Measurements from ENCODE around the gene PCAT6. TPM values are rescaled to one million over a fixed set of nuclear protein-coding genes. Genes with fewer than 3 reads are reported as not detected.

PCAT6 gene
- total and polyA plus RNA-seq, 2 of the 8 experiments (the other 6 are each of a cell fraction or from before 2014, with no cell fraction given), result 4.6 to 14.7 TPM

DNA sequence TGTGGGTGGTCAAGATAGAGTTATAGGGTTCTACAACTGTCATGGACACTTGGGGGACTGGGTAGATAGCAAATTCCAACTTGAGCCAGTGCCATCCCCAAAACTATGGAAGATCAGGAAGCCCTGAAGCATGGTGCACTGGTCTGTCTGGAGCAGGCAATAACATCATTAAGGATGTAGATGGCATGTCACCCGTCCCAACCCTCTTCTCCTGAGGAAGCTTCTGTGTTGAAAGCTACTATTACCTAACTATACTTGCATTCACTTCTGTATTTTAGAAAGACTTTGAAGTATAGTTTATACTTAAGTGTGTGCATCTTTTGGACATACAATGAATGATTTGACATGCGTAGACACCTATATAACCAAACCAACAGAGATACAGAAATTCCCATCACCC lies 45.3 kb downstream of the PCAT6 start:
- 87% methylated on average over 2 of the region's 2 CpGs; no CpG with 5 or more reads in 1 of the 2 experiments for WGBS, 2 experiments (ENCODE audit: extremely low coverage in 1 of 2, insufficient coverage in 1 of 2, insufficient read length in 1 of 2, insufficient replicate concordance in 2 of 2, low coverage in 1 of 2, low lambda C conversion rate in 2 of 2, missing lambda C conversion rate in 1 of 2)
- peaks cover 0 to 4% (median 0%) of the 10 kb centered on the region in 4 experiments; a peak in 2 of 7 replicates for H3K4me1 ChIP-seq (replicated peaks in 1 of 4; ENCODE audit: control insufficient read depth in 3 of 4, insufficient read depth in 4 of 4, low read length in 3 of 4)
- peaks cover 19% of the 10 kb centered on the region for H3K79me1 ChIP-seq (ENCODE audit: low read depth, low read length)
- H3K23ac ChIP-seq (ENCODE audit: insufficient read length), result no peak overlapping the region
- no peak overlapping the region for H2AK5ac ChIP-seq (ENCODE audit: low read depth, low read length)
- no peak for FAIRE-seq
- H3K27ac ChIP-seq (ENCODE audit: low read depth, low read length), result no peak overlapping the region
- ChIA-PET CTCF (ENCODE audit: partially characterized antibody) (interaction anchor here (1.1 to 2.3 kb wide), 3 partner anchors 43 to 184 kb away, joined by 3 to 5 read pairs (median 4); no protein-coding TSS in a partner anchor), POLR2A (ENCODE audit: partially characterized antibody) (interaction anchor here (1.3 to 9.2 kb wide), 2 partner anchors 11 to 44 kb away, joined by 3 to 81 read pairs; partner anchors contain the start of genes KDM5B and PCAT6)
- no peak overlapping the region for H3K56ac ChIP-seq (replicated peaks; ENCODE audit: insufficient read length, low read depth, low read length)
- H2BK15ac ChIP-seq (ENCODE audit: low read length), result no peak overlapping the region
- H3K23me2 ChIP-seq (ENCODE audit: low read depth, low read length), result no peaks in the 10 kb centered on the region
- no peak overlapping the region for H4K91ac ChIP-seq (replicated peaks; ENCODE audit: insufficient read length, low read length)
- no peak overlapping the region for H3K4me2 ChIP-seq (ENCODE audit: insufficient read depth in 1 of 2, low read depth in 2 of 2, low read length in 2 of 2)
- no peaks in the 10 kb centered on the region for H3K9me3 ChIP-seq (ENCODE audit: insufficient read depth in 2 of 2, low read depth in 1 of 2, low read length in 1 of 2)
- H2BK20ac ChIP-seq (ENCODE audit: low read length), result no peak overlapping the region
- no peak overlapping the region for H2BK5ac ChIP-seq (ENCODE audit: low read depth, low read length)
- no peak overlapping the region for H2AFZ ChIP-seq (ENCODE audit: low read length)
- no peak overlapping the region for H3K4ac ChIP-seq (replicated peaks; ENCODE audit: insufficient read length, low read depth, low read length)
- H4K5ac ChIP-seq (ENCODE audit: insufficient read length, low read depth, low read length), result no peak overlapping the region
- H2BK12ac ChIP-seq (ENCODE audit: low read depth, low read length), result no peak overlapping the region
- H3K14ac ChIP-seq (ENCODE audit: insufficient read length), result no peak overlapping the region
- H3K9ac ChIP-seq (replicated peaks in 1 of 4; ENCODE audit: extremely low read depth in 1 of 4, low read depth in 3 of 4, low read length in 3 of 4), result no peak overlapping the region
- no peak for TF ChIP-seq JUN (IDR thresholded peaks at IDR 0.05; ENCODE audit: low read depth, low read length)
- TF ChIP-seq, protein P1, sequence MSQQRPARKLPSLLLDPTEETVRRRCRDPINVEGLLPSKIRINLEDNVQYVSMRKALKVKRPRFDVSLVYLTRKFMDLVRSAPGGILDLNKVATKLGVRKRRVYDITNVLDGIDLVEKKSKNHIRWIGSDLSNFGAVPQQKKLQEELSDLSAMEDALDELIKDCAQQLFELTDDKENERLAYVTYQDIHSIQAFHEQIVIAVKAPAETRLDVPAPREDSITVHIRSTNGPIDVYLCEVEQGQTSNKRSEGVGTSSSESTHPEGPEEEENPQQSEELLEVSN (IDR thresholded peaks at IDR 0.05), result no peak
- H4K8ac ChIP-seq (ENCODE audit: extremely low read depth, insufficient read depth, low read length), result no peak overlapping the region
- peaks cover 3 to 25% of the 10 kb centered on the region in 2 experiments; a peak in 3 of 4 replicates for H3K79me2 ChIP-seq (ENCODE audit: control insufficient read depth in 1 of 2, insufficient read depth in 2 of 2, low read length in 2 of 2)
- peaks cover 18 to 41% (median 36%) of the 10 kb centered on the region in 4 experiments for H3K36me3 ChIP-seq (ENCODE audit: control insufficient read depth in 2 of 4, insufficient read depth in 4 of 4, low read length in 3 of 4)
- H3K27me3 ChIP-seq (replicated peaks in 1 of 4; ENCODE audit: control insufficient read depth in 3 of 4, extremely low read depth in 1 of 4, insufficient read depth in 3 of 4, low read length in 3 of 4), result no peaks in the 10 kb centered on the region
- DNase-seq (ENCODE audit: low read depth in 1 of 2, low spot score in 2 of 2), result no peak
- peaks cover 1 to 11% of the 10 kb centered on the region in 2 experiments for H4K20me1 ChIP-seq (replicated peaks in 1 of 2; ENCODE audit: control insufficient read depth in 1 of 2, insufficient read depth in 2 of 2, low read length in 2 of 2)
- no peak overlapping the region for H2BK120ac ChIP-seq (replicated peaks; ENCODE audit: low read depth, low read length)
- H3K18ac ChIP-seq (ENCODE audit: extremely low read depth, low read length), result no peak overlapping the region
- no peak overlapping the region for H3K4me3 ChIP-seq (ENCODE audit: extremely low read depth in 1 of 4, insufficient read depth in 2 of 4, low read depth in 3 of 4, low read length in 4 of 4)
